Adipocyte (in vitro differentiated cells): ENCODE data around the gene ARMC3.
A peak's percentile ranks its signal among the peaks of the same experiment; 100 is the strongest.
"Not testable (repeated sequence)": the region's sequence is repeated elsewhere in the genome, so short reads cannot be mapped to it uniquely, and the experiment has no call there.

Experiments used
- DNase-seq: peaks from one replicate; pipeline ENCODE4 v3.0.0-alpha.2; 2015; ENCODE audit warnings: low read depth
- H3K27me3 ChIP-seq: replicated peaks from 2 replicates; pipeline ENCODE4 v1.7.0; 2013; ENCODE audit warnings: mild to moderate bottlenecking, low read length, moderate library complexity; ENCODE audit not compliant: control insufficient read depth, insufficient read depth
- H3K36me3 ChIP-seq: 2 replicates; pipeline ENCODE4 v1.7.0; 2013; ENCODE audit warnings: low read length, mild to moderate bottlenecking, moderate library complexity; ENCODE audit not compliant: control insufficient read depth, insufficient read depth, severe bottlenecking
- H3K4me1 ChIP-seq: 2 replicates; pipeline ENCODE4 v1.7.0; 2013; ENCODE audit warnings: mild to moderate bottlenecking, low read length, moderate library complexity; ENCODE audit not compliant: control insufficient read depth, insufficient read depth
- H3K4me3 ChIP-seq: 2 replicates; pipeline ENCODE4 v1.7.0; 2013; ENCODE audit warnings: mild to moderate bottlenecking, low read length, moderate library complexity
- H3K9ac ChIP-seq: 2 replicates; pipeline ENCODE4 v1.7.0; 2013; ENCODE audit warnings: mild to moderate bottlenecking, low read length, moderate library complexity
- H3K9me3 ChIP-seq: 2 replicates; pipeline ENCODE4 v1.7.0; 2013; ENCODE audit warnings: mild to moderate bottlenecking, low read length, moderate library complexity; ENCODE audit not compliant: control insufficient read depth

Gene ARMC3

DNA sequence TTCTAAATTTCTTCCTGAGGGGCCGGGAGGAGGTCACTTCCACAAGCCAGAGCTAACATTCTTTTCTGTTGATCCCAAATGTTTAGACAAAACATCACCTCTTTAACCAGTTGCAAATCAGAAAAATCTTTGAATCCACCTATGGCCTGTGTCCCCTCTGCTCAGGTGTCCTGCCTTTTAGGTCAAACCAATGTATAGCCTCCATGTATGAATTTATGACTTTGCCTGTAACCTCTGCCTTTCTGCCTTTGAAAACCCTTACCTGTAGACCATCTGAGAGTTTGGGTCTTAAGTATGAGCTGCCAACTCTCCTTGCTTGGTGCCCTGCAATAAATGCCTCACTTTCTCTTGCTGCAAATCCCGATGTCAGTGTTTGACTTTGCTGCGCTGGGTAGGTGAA, 123.4 kb downstream of the ARMC3 start:
- no peak overlapping the region for H3K9ac ChIP-seq
- no peak for DNase-seq
- H3K4me3 ChIP-seq: no peak overlapping the region
- H3K36me3 ChIP-seq: no peaks in the 10 kb centered on the region
- H3K9me3 ChIP-seq: no peaks in the 10 kb centered on the region
- H3K27me3 ChIP-seq: peaks cover 14% of the 10 kb centered on the region
- H3K4me1 ChIP-seq: no peaks in the 10 kb centered on the region

DNA sequence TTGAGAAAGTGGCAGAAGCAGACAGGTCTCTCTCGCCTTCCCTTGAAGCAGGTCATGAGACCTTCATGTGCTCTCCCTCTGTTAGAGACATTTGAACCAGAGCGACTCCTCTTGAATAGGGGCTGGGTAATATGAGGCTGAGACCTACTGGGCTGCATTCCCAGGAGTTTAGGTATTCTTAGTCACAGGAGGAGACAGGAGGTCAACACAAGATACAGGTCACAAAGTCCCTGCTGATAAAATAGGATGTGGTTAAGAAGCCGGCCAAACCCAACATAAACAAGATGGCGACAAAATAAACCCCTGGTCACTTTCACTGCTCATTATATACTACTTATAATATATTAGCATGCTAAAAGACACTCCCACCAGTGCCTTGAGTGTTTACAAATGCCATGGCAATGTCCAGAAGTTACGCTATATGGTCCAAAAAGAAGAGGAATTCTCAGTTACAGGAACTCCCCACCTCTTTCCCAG, 124.0 kb downstream of the ARMC3 start:
- Histone ChIP-seq H3K4me3 (no peak overlapping the region), H3K4me1 (no peaks in the 10 kb centered on the region), H3K9me3 (no peaks in the 10 kb centered on the region), H3K36me3 (no peaks in the 10 kb centered on the region), H3K27me3 (peaks cover 17% of the 10 kb centered on the region), H3K9ac (no peak overlapping the region)
- no peak for DNase-seq

DNA sequence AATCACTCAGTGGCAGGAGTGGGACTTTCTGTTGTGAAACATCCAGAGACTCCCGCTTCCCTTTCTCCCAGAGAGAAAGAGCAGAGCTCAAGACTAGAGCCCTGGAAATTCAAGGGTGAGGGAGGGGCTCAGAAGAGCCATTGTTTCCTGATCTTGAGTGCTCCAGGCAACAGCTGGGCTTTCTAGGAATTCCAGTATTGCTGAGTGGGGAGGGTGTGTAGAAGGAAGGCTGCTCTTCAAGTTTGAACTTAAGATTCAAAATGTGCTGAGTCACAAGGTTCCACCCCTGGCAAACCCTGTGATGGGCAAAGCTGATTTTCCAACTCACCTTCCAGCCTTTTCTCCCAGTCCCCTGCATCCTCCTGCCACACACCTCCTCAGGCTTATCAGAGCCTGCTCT, 125.2 kb downstream of the ARMC3 start:
- Histone ChIP-seq H3K9me3 (peaks cover 5% of the 10 kb centered on the region), H3K9ac (no peak overlapping the region), H3K27me3 (peaks cover 24% of the 10 kb centered on the region), H3K36me3 (no peaks in the 10 kb centered on the region), H3K4me3 (no peak overlapping the region), H3K4me1 (no peaks in the 10 kb centered on the region)
- DNase-seq: no peak

DNA sequence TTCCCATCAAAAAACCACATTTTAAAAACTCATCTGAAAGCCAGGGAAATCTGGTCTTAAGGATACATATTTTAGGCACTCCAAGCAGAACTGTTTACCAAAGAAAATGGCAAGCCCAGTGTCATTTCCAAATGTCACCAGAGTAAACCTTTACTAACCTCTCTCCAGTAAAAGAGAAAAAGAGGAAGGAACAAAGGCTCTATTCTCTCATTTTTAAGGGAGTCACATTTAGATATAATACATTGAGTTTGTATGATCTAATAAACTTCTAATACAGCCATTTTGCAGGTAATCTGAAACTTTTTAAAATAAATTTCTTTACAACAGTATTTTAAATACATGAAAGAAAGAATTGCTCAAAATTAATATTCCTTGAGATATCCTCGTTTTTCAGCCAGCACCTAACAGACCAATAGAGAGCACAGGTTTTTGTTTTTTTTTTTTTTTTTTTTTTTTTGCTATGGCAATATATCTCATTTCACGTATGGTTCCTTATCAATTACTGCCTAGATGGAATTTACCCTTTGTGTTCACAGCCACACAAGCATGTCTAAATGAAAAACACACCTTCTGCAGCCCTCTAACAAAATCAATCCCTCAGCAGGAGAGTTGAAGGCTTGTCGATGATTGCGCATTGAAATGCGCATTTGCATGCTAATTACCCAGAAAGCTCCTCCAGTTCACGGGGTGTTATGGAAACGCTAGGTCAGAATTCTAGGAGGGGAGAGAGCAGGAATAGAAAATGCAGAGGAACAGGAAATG, 127.8 kb downstream of the ARMC3 start:
- Histone ChIP-seq H3K36me3 (no peaks in the 10 kb centered on the region), H3K27me3 (peaks cover 29% of the 10 kb centered on the region), H3K4me3 (no peak overlapping the region), H3K4me1 (no peaks in the 10 kb centered on the region), H3K9me3 (peaks cover 13% of the 10 kb centered on the region), H3K9ac (no peak overlapping the region)
- DNase-seq: no peak

DNA sequence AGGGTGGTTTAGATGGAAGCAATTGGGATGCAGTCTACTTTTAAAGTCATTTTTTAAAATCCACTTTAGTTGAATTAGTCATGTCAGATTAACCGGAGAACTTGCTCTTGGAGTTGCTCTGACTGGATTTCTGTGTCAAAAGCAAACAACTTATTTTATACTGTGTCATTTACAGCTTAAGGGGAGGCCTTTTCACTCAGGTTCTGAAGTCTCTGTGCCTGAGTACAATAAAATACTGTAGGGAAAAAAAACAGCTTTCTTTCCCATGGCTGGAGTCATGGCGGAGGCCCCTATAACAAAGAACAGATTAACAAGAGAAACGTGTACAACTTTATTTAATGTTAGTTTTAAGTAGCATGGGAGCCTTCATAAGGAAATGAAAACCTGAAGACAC, 128.3 kb downstream of the ARMC3 start:
- peaks cover 29% of the 10 kb centered on the region for H3K27me3 ChIP-seq
- H3K4me3 ChIP-seq: no peak overlapping the region

DNA sequence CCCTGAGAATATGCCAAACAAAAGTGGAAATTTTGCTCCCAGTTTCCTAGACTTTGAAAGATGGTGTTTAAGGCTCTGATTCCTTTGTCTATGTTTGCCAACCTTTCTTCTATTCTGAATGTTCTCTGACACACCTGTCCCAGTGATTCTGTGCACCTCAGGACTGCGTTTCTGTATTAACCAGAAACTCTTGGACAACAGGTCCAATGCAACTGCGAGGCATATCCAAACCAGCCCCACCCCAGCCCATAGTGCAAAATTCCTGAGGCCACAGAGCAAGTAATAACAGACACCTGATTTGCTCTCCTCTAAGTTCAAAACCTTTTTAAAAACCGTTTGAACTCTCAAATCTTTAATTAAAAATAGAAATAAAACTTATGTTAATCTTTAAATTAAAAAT, 130.5 kb downstream of the ARMC3 start:
- Histone ChIP-seq H3K9me3 (peaks cover 13% of the 10 kb centered on the region), H3K36me3 (no peaks in the 10 kb centered on the region), H3K9ac (no peak overlapping the region), H3K4me3 (no peak overlapping the region), H3K27me3 (peaks cover 26% of the 10 kb centered on the region), H3K4me1 (peaks cover 5% of the 10 kb centered on the region)
- DNase-seq: no peak

More for the DNA sequence above, 128.3 kb downstream of the ARMC3 start:
- Histone ChIP-seq H3K4me1 (no peaks in the 10 kb centered on the region), H3K36me3 (no peaks in the 10 kb centered on the region), H3K9me3 (peaks cover 13% of the 10 kb centered on the region), H3K9ac (no peak overlapping the region)
- no peak for DNase-seq

DNA sequence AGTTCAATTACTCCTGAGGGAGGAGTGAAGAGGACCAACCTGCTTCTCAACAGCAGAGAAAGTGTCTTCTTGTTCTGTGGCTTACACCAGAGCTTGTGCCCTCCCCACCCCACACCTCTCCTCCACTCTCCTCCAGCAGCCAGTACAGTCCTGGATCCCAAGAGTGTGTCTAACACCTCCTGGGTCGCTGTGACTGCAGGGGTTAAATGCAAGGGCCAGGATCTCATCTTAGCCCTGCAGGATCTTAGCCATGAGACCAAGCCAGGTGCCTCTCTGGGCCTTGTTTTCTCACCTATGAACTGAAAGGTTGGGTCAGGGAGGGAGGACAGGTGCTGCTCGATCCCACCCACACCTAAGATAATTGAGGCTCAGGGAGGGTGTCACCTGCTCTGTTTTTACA, 133.1 kb downstream of the ARMC3 start:
- Histone ChIP-seq H3K4me1 (peaks cover 13% of the 10 kb centered on the region), H3K36me3 (no peaks in the 10 kb centered on the region), H3K9me3 (peaks cover 13% of the 10 kb centered on the region), H3K27me3 (peaks cover 15% of the 10 kb centered on the region), H3K9ac (no peak overlapping the region), H3K4me3 (no peak overlapping the region)
- DNase-seq: no peak

DNA sequence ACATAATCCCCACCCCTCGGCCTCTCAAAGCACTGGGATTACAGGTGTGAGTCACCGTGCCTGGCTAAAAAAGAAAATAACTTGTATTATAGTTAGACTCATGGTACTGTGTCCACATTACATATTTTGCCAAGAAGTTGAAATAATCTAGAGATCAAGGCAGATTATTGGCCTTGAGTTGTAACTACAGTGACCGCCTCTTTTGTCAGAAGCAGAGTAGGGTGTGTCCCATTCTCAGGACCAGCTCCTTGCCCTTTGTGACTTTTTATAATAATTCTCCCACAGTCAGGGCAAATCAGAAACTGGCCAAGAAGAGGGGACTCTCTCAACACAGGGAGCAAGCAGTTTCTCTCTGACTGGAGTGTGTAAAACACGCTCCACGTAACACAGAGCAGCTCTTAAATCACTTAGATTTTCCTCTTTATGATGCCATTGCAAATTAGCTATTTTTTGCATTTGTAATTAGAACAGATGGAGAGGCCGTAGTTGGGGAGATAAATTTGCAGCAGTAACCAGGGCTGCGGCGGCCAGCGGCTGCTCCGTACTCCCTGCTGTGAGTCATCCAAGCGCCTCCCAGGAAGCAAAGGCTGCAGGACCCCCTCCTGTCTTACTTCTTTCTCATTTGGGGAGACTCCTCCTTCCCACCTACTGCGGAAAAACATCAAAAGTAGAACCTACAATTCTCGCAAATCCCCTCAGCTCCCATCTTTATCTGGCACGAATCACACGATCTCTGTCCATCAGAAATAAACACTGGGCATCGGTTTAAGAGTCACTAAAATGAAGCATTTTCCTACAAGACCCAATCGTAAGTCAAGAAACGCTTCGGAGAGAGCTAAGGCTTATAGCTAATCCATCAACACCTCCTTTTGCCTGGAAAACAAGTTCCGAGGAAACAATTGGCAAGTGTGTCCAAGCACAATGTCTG, 135.5 kb downstream of the ARMC3 start:
- H3K4me3 ChIP-seq: peak overlapping the region; percentile 14
- H3K36me3 ChIP-seq: no peaks in the 10 kb centered on the region
- H3K9me3 ChIP-seq: peaks cover 8% of the 10 kb centered on the region
- peaks cover 13% of the 10 kb centered on the region for H3K4me1 ChIP-seq
- H3K9ac ChIP-seq: no peak overlapping the region
- no peak for DNase-seq
- H3K27me3 ChIP-seq: peaks cover 5% of the 10 kb centered on the region

DNA sequence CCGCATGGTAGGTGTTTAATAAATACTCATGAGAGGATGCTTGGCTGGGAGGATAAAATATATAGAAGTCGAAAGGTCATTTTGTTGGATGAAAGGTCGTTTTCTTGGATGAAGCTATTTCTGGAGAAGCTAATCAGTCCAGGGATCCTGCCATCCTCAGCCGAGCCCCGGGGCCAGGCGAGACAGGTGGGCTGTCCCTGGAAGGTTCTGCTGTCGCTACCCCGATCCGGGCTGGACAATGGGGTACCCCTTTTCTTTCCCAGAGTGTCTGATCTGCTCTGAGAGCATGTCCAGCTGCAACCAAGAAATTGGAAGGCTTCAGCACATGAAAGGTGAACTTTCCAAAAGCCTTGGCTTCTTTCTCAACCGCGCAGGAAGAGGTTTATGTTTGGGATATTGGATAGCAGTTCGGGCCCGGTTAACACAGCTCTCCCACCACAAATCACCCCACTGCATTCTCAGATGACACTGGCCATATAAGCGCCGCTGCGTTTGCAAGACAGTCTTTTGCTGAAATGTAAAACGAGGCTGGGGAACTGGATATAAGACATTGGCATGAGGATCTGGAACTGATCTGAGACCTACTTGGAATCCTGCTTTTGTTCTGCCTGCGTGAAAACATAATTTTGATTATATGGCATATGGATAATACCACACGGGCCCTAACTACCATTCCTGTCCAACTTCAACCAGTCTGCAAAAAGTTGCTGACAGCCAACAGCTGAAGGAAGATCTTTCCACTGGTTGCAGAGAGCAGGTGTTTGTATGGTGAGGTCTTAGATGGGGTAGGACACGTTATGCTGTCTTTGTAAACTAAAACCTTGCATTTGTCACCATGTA, 136.3 kb downstream of the ARMC3 start:
- Histone ChIP-seq H3K9me3 (peaks cover 5% of the 10 kb centered on the region), H3K9ac (no peak overlapping the region), H3K36me3 (no peaks in the 10 kb centered on the region), H3K4me1 (peaks cover 13% of the 10 kb centered on the region), H3K27me3 (peaks cover 5% of the 10 kb centered on the region), H3K4me3 (no peak overlapping the region)
- no peak for DNase-seq

DNA sequence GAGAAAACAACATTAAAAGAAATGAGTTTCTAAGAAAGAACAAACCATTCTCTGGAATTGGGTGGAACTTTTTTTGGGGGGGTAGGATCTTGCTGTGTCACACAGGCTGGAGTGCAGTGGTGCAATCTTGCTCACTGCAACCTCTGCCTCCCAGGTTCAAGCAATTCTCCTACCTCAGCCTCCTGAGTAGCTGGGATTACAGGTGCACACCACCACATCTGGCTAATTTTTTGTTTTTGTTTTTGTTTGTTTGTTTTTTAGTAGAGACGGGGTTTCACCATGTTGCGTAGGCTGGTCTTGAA, 136.9 kb downstream of the ARMC3 start:
- H3K4me3 ChIP-seq, H3K36me3 ChIP-seq, DNase-seq, H3K9ac ChIP-seq, H3K27me3 ChIP-seq, H3K9me3 ChIP-seq: not testable (repeated sequence)
- peaks cover 13% of the 10 kb centered on the region for H3K4me1 ChIP-seq
